Left lung (tissue), 10 donors: Measurements from ENCODE around the gene NID2. TPM values are rescaled to one million over a fixed set of nuclear protein-coding genes. Genes with fewer than 3 reads are reported as not detected.

Source experiments
- ATAC-seq: fragments of 200-7000 bp; cut with Tn5 transposase; one replicate; pipeline ENCODE4 v1.9.1; 2020; ENCODE audit warnings: moderate library complexity
- DNase-seq, 4 donors: peaks; one replicate each; pipeline ENCODE4 v3.0.0-alpha.2; 2013 to 2020
- H3K27ac ChIP-seq, 2 donors: fragments of 200-600 bp; sonication (generic) in 1 of 2; one replicate each; pipeline versions ENCODE4 v1.5.0 to v1.8.0; 2020 to 2021
- H3K27me3 ChIP-seq, 2 donors: fragments of 200-600 bp; sonication (generic) in 1 of 2; one replicate each; pipeline versions ENCODE4 v1.5.0 to v1.8.0; 2020 to 2021
- H3K36me3 ChIP-seq, 2 donors: fragments of 200-600 bp; sonication (generic) in 1 of 2; one replicate each; pipeline versions ENCODE4 v1.5.0 to v1.8.0; 2020 to 2021
- H3K4me1 ChIP-seq, 2 donors: fragments of 200-600 bp; one replicate each; pipeline ENCODE4 v1.8.0; 2021
- H3K4me3 ChIP-seq, 2 donors: fragments of 200-600 bp; sonication (generic) in 1 of 2; one replicate each; pipeline versions ENCODE4 v1.5.0 to v1.8.0; 2020 to 2021; ENCODE audit warnings: mild to moderate bottlenecking in 1 of 2
- H3K9me3 ChIP-seq, 2 donors: fragments of 200-600 bp; sonication (generic) in 1 of 2; one replicate each; pipeline versions ENCODE4 v1.5.0 to v1.8.0; 2020 to 2021
- intact Hi-C, 2 donors: fragments of 100-400 bp; cut with DNase I; formaldehyde crosslinking; loops; one replicate each; pipeline versions ENCODE4 v1.11.2 to v1.14.2; 2022
- polyA plus RNA-seq, 6 donors: library from polyadenylated mRNA; unstranded; fragments of 120-200 nt; gene quantifications; one replicate each; pipeline ENCODE4 v1.2.1, GENCODE V29; 2013; ENCODE audit not compliant: insufficient read length in 6 of 6
- total RNA-seq, 2 donors: library from RNA; stranded (reverse); fragmentation: NEBNext Ultra II Directional; extraction: Animal tissue kit (Norgen Biotek cat#: 25700); gene quantifications; one replicate each; pipeline ENCODE4 v1.2.1, GENCODE V29; 2021
- TF ChIP-seq, protein P1 (sequence below), 2 donors: fragments of 200-600 bp; sonication (generic) in 1 of 2; IDR thresholded peaks; one replicate each; pipeline versions ENCODE4 v1.5.0 to v1.8.0; 2021; ENCODE audit warnings: antibody characterized with exemption in 2 of 2
- donor health status: DM: no; HTN: yes; CAD: no.
- donor health status: DM: no; HTN: no; CAD: no.

NID2 gene
- total and polyA plus RNA-seq, 8 donors, result 25.0 to 593 (median 235) TPM

DNA sequence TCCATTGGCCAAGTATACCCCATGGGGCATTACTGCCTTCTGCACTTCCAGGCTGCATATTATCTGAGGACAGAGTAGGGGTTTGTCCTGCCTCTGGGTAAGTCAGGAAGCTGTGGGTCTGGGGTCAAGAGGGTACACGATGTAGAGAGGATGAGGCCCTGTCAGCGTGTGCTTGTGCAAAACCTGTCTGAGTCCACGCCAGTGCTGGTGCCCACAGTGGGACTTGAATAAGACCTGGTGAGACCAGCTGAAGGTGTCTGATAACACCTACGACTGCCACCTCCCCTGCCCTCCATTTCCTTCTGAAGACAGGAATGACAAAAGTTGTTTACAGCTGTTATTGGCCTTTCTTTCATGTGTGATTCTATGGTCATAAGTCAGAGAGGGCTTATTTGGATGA is 22.1 kb upstream of the NID2 start:
- intact Hi-C loops, result no loop called here
- Histone ChIP-seq H3K4me1 (no peaks in the 10 kb centered on the region), H3K27me3 (no peaks in the 10 kb centered on the region), H3K4me3 (no peak overlapping the region), H3K27ac (no peak overlapping the region), H3K9me3 (no peaks in the 10 kb centered on the region), H3K36me3 (no peaks in the 10 kb centered on the region)
- no peak for ATAC-seq
- no peak for DNase-seq
- TF ChIP-seq, protein P1, sequence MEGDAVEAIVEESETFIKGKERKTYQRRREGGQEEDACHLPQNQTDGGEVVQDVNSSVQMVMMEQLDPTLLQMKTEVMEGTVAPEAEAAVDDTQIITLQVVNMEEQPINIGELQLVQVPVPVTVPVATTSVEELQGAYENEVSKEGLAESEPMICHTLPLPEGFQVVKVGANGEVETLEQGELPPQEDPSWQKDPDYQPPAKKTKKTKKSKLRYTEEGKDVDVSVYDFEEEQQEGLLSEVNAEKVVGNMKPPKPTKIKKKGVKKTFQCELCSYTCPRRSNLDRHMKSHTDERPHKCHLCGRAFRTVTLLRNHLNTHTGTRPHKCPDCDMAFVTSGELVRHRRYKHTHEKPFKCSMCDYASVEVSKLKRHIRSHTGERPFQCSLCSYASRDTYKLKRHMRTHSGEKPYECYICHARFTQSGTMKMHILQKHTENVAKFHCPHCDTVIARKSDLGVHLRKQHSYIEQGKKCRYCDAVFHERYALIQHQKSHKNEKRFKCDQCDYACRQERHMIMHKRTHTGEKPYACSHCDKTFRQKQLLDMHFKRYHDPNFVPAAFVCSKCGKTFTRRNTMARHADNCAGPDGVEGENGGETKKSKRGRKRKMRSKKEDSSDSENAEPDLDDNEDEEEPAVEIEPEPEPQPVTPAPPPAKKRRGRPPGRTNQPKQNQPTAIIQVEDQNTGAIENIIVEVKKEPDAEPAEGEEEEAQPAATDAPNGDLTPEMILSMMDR (IDR thresholded peaks at IDR 0.05), result no peak

DNA sequence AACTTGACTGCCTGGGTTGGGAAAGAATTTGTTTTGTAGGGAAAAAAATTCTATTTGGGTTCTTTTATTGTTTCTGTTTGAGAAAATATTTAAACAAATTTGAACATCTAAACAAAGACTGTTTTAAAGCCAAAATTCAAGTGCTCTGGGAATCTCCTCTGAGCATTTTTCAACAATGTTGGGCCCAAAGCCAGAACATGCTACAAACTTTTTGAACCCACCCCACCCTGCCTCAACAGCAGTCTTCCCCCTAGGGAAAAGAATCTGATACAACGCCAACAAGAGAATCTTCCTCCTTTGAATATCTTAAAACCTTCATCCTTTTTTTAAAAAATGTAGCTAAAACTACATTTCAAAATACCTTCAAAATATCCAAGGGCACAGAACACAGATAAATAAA is 20.4 kb upstream of the NID2 start:
- Histone ChIP-seq H3K27me3 (no peaks in the 10 kb centered on the region), H3K4me3 (no peak overlapping the region), H3K4me1 (no peaks in the 10 kb centered on the region), H3K36me3 (no peaks in the 10 kb centered on the region), H3K27ac (no peak overlapping the region), H3K9me3 (peaks cover 0 to 8% of the 10 kb centered on the region in 2 donors)
- DNase-seq (no peak), ATAC-seq (no peak)
- TF ChIP-seq, protein P1 (IDR thresholded peaks at IDR 0.05), result no peak
- intact Hi-C loops, result no loop called here

DNA sequence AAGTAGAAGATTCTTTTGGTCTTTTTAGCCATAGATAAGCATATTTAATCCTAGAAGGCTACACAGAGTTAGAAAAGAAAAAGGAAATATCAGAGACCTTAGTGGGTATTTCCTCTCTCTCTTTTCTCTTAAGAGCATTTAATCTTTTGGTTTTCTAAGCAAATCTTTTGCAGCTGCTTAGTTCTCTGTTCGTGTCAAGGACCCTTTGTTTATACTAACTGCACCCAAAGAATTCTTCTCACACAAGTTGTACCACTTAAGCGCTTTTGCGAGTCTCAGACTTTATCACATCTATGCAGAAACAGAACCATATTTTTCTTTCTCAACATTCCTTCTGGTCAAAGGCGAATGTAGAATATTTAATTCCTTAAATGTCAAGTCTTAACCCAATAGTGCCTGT is 17.9 kb upstream of the NID2 start:
- H3K4me1 ChIP-seq, result no peaks in the 10 kb centered on the region
- no peak overlapping the region for H3K4me3 ChIP-seq
- intact Hi-C loops, result no loop called here
- peaks cover 0 to 11% of the 10 kb centered on the region in 2 donors for H3K9me3 ChIP-seq
- no peak overlapping the region for H3K27ac ChIP-seq
- TF ChIP-seq, protein P1 (IDR thresholded peaks at IDR 0.05), result no peak
- H3K27me3 ChIP-seq, result no peaks in the 10 kb centered on the region
- H3K36me3 ChIP-seq, result no peaks in the 10 kb centered on the region
- ATAC-seq, result no peak
- DNase-seq, result no peak

DNA sequence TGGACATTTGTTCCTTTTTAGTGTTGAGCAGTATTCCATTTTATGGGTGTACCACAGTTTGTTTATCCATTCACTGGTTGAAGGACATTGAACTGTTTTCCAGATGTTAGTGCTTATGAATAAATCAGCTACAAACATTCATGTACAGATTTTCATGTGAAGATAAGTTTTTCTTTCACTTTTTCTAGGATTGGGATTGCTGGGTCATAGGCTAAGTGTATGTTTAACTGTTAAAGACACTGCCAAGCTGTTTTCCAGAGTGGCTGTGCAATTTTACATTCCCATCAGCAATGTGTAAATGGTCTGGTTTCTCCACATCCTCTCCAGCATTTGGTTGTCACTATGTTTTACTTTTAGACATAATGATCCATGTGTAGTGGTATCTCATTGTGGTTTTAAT is 14.0 kb upstream of the NID2 start:
- no peaks in the 10 kb centered on the region for H3K27me3 ChIP-seq
- H3K9me3 ChIP-seq, result peaks cover 0 to 11% of the 10 kb centered on the region in 2 donors
- TF ChIP-seq, protein P1 (IDR thresholded peaks at IDR 0.05), result no peak
- no peaks in the 10 kb centered on the region for H3K36me3 ChIP-seq
- no peak for DNase-seq
- H3K27ac ChIP-seq, result no peak overlapping the region
- H3K4me3 ChIP-seq, result no peak overlapping the region
- ATAC-seq, result no peak
- H3K4me1 ChIP-seq, result no peaks in the 10 kb centered on the region
- intact Hi-C loops, result no loop called here

DNA sequence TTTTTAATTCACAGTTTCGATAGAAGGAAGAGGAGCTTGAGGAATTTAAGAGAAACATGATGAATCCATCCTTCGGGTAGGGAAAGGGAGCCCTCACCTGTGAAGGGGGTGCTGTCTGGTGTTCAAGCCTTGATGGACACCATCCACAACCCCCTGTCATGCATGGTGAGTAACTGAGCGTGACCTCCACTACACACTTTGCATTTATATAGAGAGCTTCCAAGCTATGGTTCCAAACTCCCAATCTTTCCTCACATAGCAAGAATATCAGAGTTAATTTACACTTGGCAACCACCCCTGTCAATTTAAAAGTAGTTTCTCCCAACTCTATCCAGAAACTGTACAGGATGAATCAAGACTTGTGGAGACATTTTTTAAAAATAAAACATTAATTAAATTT is 13.1 kb upstream of the NID2 start:
- Histone ChIP-seq H3K27ac (no peak overlapping the region), H3K9me3 (peaks cover 0 to 11% of the 10 kb centered on the region in 2 donors), H3K4me3 (no peak overlapping the region), H3K36me3 (no peaks in the 10 kb centered on the region), H3K4me1 (no peaks in the 10 kb centered on the region), H3K27me3 (no peaks in the 10 kb centered on the region)
- DNase-seq (no peak), ATAC-seq (no peak)
- intact Hi-C loops, result no loop called here
- TF ChIP-seq, protein P1 (IDR thresholded peaks at IDR 0.05), result no peak
